ENCODE measurements around the gene SLC35F4.

DNA sequence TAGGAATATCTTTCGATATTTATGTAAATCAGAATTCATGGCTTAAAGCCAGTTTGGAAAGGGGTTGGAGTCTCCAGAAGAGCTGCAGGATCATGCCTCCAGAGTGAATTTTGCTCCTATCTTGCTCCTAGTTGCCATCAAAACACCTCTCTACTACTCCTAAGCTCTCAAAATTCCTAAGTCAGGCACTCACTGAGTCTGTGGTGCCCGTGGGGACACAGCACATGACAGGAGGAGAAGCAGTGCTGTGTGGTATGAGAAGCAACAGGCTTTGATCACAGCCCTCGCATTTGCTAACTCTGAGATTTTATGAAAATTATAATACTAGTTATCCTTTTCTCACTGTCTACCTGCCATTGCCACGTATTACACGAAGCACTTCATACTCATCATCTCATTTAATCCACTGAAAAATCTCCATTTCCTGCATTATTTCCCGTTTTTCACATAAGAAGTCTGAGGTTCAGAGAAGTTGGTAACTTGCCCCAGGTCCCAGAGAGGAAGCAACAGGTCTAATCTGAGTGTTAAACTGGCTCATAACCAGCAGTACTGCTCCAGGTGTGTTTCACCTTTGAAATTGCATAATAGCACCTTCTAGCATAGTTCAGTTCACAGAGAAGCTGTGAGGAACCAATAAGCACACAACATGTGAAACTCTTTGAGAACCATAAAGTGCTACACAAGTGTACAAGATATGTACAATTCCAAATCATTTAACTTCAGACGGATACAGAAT, 33.1 kb upstream of the SLC35F4 start:
- TF ChIP-seq, protein P1, sequence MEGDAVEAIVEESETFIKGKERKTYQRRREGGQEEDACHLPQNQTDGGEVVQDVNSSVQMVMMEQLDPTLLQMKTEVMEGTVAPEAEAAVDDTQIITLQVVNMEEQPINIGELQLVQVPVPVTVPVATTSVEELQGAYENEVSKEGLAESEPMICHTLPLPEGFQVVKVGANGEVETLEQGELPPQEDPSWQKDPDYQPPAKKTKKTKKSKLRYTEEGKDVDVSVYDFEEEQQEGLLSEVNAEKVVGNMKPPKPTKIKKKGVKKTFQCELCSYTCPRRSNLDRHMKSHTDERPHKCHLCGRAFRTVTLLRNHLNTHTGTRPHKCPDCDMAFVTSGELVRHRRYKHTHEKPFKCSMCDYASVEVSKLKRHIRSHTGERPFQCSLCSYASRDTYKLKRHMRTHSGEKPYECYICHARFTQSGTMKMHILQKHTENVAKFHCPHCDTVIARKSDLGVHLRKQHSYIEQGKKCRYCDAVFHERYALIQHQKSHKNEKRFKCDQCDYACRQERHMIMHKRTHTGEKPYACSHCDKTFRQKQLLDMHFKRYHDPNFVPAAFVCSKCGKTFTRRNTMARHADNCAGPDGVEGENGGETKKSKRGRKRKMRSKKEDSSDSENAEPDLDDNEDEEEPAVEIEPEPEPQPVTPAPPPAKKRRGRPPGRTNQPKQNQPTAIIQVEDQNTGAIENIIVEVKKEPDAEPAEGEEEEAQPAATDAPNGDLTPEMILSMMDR (IDR thresholded peaks at IDR 0.05; ENCODE audit: poor library complexity): no peak
- TF ChIP-seq EZH2 (IDR thresholded peaks at IDR 0.05; ENCODE audit: borderline replicate concordance) (no peak), EZH2phosphoT487 (IDR thresholded peaks at IDR 0.05; ENCODE audit: low read depth, severe bottlenecking, unreplicated experiment) (no peak)
